Measurements from ENCODE around the gene NTRK3. TPM values are rescaled to one million over a fixed set of nuclear protein-coding genes. Genes with fewer than 3 reads are reported as not detected.

Gene NTRK3
- total RNA-seq, 2 experiments from 2014 or later = not detected

- no peaks in the 10 kb centered on the region for H3K9me3 Mint-ChIP-seq
- peaks cover 11% of the 10 kb centered on the region for H3K27me3 Mint-ChIP-seq
- H3K36me3 Mint-ChIP-seq (ENCODE audit: low read depth) = no peaks in the 10 kb centered on the region
- intact Hi-C loops (cut with micrococcal nuclease) = no loop called here
- H3K4me1 Mint-ChIP-seq (ENCODE audit: low read depth) = no peaks in the 10 kb centered on the region
- ATAC-seq = no peak
- CTCF ChIA-PET = interaction anchor here (1.3 kb wide), 1 partner anchor 10 kb away, joined by 3 read pairs; no protein-coding TSS in a partner anchor
- POLR2A ChIA-PET = no interaction called here
- no peak overlapping the region for H3K4me3 Mint-ChIP-seq
- no peak overlapping the region for H3K27ac Mint-ChIP-seq
- DNase-seq = no peak
- no peak for TF ChIP-seq CTCF (IDR thresholded peaks at IDR 0.05)
Measured at GRCh38 chr15:88232771-88233201, 23.8 kb downstream of the NTRK3 start.

DNA sequence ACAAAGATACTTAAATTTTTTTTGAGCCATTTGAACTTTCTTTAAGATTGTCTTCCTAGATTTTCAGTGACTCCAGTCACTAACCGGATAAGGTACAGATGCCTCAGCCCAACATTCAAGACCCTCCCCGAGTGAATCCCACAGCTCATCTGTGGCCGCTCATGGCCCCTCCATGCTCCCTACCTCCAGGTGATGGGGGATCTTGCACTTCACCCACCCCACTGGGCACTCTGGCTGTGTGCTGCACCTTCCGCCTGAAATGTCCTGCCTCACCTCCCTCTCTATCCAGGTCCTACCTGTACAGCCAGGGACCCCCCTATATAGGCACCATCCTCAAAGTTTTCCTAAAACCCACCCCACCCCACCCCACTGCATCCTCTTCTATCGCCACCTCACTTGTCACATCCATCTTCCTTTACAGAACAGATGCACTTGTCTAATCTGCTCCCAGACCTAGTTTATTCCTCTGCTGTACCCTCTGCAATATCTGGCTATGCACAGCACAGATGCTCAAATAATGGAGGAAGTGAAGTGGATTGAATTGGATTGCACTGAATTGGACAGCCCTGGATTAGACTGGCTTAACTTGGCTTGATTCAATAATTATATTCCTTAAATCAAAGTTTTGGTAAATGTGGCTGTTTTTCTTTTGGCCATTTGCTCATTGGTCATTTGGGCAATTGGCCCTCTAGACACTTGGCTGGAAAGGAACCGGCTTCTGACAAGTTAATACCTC lies 24.5 kb downstream of the NTRK3 start:
- H3K4me1 Mint-ChIP-seq (ENCODE audit: low read depth) = no peaks in the 10 kb centered on the region
- DNase-seq (no peak), ATAC-seq (no peak)
- H3K36me3 Mint-ChIP-seq (ENCODE audit: low read depth) = no peaks in the 10 kb centered on the region
- TF ChIP-seq CTCF (IDR thresholded peaks at IDR 0.05) = no peak
- H3K9me3 Mint-ChIP-seq = no peaks in the 10 kb centered on the region
- intact Hi-C loops (cut with micrococcal nuclease) = no loop called here
- CTCF ChIA-PET = interaction anchor here (1.3 to 2.4 kb wide), 2 partner anchors 11 to 13 kb away, joined by 3 to 9 read pairs; no protein-coding TSS in a partner anchor
- POLR2A ChIA-PET = no interaction called here
- H3K27ac Mint-ChIP-seq = no peak overlapping the region
- peaks cover 11% of the 10 kb centered on the region for H3K27me3 Mint-ChIP-seq
- H3K4me3 Mint-ChIP-seq = no peak overlapping the region

GRCh38 chr15:88230823-88231222 lies 25.7 kb downstream of the NTRK3 start:
- no peak for TF ChIP-seq CTCF (IDR thresholded peaks at IDR 0.05)
- ATAC-seq (no peak), DNase-seq (no peak)
- H3K4me1 Mint-ChIP-seq (ENCODE audit: low read depth) = no peaks in the 10 kb centered on the region
- H3K27ac Mint-ChIP-seq = no peak overlapping the region
- intact Hi-C loops (cut with micrococcal nuclease) = no loop called here
- no peaks in the 10 kb centered on the region for H3K36me3 Mint-ChIP-seq (ENCODE audit: low read depth)
- no peak overlapping the region for H3K4me3 Mint-ChIP-seq
- ChIA-PET CTCF (interaction anchor here (2.4 kb wide), 1 partner anchor 14 kb away, joined by 9 read pairs; no protein-coding TSS in a partner anchor), POLR2A (no interaction called here)
- no peaks in the 10 kb centered on the region for H3K9me3 Mint-ChIP-seq
- H3K27me3 Mint-ChIP-seq = peaks cover 11% of the 10 kb centered on the region

GRCh38 chr15:88225461-88225860 lies 31.1 kb downstream of the NTRK3 start:
- ATAC-seq (no peak), DNase-seq (no peak)
- Mint-ChIP-seq H3K36me3 (ENCODE audit: low read depth) (no peaks in the 10 kb centered on the region), H3K27me3 (peaks cover 1% of the 10 kb centered on the region), H3K27ac (no peak overlapping the region), H3K4me1 (ENCODE audit: low read depth) (no peaks in the 10 kb centered on the region), H3K4me3 (no peak overlapping the region), H3K9me3 (no peaks in the 10 kb centered on the region)
- ChIA-PET POLR2A (no interaction called here), CTCF (no interaction called here)
- TF ChIP-seq CTCF (IDR thresholded peaks at IDR 0.05) = no peak
- intact Hi-C loops (cut with micrococcal nuclease) = no loop called here

- POLR2A ChIA-PET = no interaction called here
- H3K9me3 Mint-ChIP-seq = no peaks in the 10 kb centered on the region
- intact Hi-C loops (cut with micrococcal nuclease) = no loop called here
Measured at GRCh38 chr15:88223084-88223483, 33.5 kb downstream of the NTRK3 start.

More at GRCh38 chr15:88223084-88223483, 33.5 kb downstream of the NTRK3 start:
- no peak overlapping the region for H3K4me3 Mint-ChIP-seq
- CTCF ChIA-PET = interaction anchor here (1.8 kb wide), 1 partner anchor 25 kb away, joined by 7 read pairs; no protein-coding TSS in a partner anchor
- H3K36me3 Mint-ChIP-seq (ENCODE audit: low read depth) = no peaks in the 10 kb centered on the region
- no peak overlapping the region for H3K27ac Mint-ChIP-seq
- no peak for ATAC-seq
- peaks cover 1% of the 10 kb centered on the region for H3K27me3 Mint-ChIP-seq
- no peak for TF ChIP-seq CTCF (IDR thresholded peaks at IDR 0.05)
- no peaks in the 10 kb centered on the region for H3K4me1 Mint-ChIP-seq (ENCODE audit: low read depth)
- DNase-seq = no peak
